ENCODE results near the gene LCE3B. TPM values are rescaled to one million over a fixed set of nuclear protein-coding genes. Genes with fewer than 3 reads are reported as not detected.

The LCE3B gene
- total RNA-seq, 1 experiment from 2014 or later, result not detected

GRCh38 chr1:152582647-152583046, 31.0 kb upstream of the LCE3B start:
- ChIA-PET CTCF (no interaction called here), POLR2A (ENCODE audit: low non-redundant PET) (no interaction called here)

GRCh38 chr1:152585586-152585985, 28.0 kb upstream of the LCE3B start:
- H3K36me3 ChIP-seq (ENCODE audit: insufficient read depth, low read length, poor library complexity, severe bottlenecking), result no peaks in the 10 kb centered on the region
- no peaks in the 10 kb centered on the region for H3K9me3 ChIP-seq (ENCODE audit: low read depth, low read length, poor library complexity, severe bottlenecking)
- H3K4me3 ChIP-seq (ENCODE audit: low read depth, low read length, poor library complexity, severe bottlenecking), result no peak overlapping the region
- no peaks in the 10 kb centered on the region for H3K4me1 ChIP-seq (ENCODE audit: insufficient read depth, low read length, poor library complexity, severe bottlenecking)
- H3K27me3 ChIP-seq (replicated peaks; ENCODE audit: insufficient read depth, low read depth, low read length, poor library complexity), result peaks cover 6% of the 10 kb centered on the region
- TF ChIP-seq EZH2 (IDR thresholded peaks at IDR 0.05; ENCODE audit: borderline replicate concordance, low read depth, low read length, poor library complexity, severe bottlenecking), result no peak
- TF ChIP-seq, protein P1, sequence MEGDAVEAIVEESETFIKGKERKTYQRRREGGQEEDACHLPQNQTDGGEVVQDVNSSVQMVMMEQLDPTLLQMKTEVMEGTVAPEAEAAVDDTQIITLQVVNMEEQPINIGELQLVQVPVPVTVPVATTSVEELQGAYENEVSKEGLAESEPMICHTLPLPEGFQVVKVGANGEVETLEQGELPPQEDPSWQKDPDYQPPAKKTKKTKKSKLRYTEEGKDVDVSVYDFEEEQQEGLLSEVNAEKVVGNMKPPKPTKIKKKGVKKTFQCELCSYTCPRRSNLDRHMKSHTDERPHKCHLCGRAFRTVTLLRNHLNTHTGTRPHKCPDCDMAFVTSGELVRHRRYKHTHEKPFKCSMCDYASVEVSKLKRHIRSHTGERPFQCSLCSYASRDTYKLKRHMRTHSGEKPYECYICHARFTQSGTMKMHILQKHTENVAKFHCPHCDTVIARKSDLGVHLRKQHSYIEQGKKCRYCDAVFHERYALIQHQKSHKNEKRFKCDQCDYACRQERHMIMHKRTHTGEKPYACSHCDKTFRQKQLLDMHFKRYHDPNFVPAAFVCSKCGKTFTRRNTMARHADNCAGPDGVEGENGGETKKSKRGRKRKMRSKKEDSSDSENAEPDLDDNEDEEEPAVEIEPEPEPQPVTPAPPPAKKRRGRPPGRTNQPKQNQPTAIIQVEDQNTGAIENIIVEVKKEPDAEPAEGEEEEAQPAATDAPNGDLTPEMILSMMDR (conservative IDR thresholded peaks at IDR 0.05; ENCODE audit: low read depth, low read length), result no peak
- no TSS peak for BruUV-seq (replicated peaks)
- ChIA-PET POLR2A (ENCODE audit: low non-redundant PET) (no interaction called here), CTCF (no interaction called here)
- no peak for DNase-seq (ENCODE audit: low spot score)
- intact Hi-C loops (cut with micrococcal nuclease; ENCODE audit: unreplicated experiment), result no loop called here
- no peak overlapping the region for H3K27ac ChIP-seq (ENCODE audit: low read depth, low read length, poor library complexity, severe bottlenecking)

More at GRCh38 chr1:152582647-152583046, 31.0 kb upstream of the LCE3B start:
- no peak overlapping the region for H3K4me3 ChIP-seq (ENCODE audit: low read depth, low read length, poor library complexity, severe bottlenecking)
- H3K9me3 ChIP-seq (ENCODE audit: low read depth, low read length, poor library complexity, severe bottlenecking), result no peaks in the 10 kb centered on the region
- intact Hi-C loops (cut with micrococcal nuclease; ENCODE audit: unreplicated experiment), result no loop called here
- H3K27ac ChIP-seq (ENCODE audit: low read depth, low read length, poor library complexity, severe bottlenecking), result no peak overlapping the region
- no peaks in the 10 kb centered on the region for H3K4me1 ChIP-seq (ENCODE audit: insufficient read depth, low read length, poor library complexity, severe bottlenecking)
- BruUV-seq (replicated peaks), result no TSS peak
- no peak for DNase-seq (ENCODE audit: low spot score)
- peaks cover 14% of the 10 kb centered on the region for H3K27me3 ChIP-seq (replicated peaks; ENCODE audit: insufficient read depth, low read depth, low read length, poor library complexity)
- TF ChIP-seq, protein P1 (conservative IDR thresholded peaks at IDR 0.05; ENCODE audit: low read depth, low read length), result no peak
- TF ChIP-seq EZH2 (IDR thresholded peaks at IDR 0.05; ENCODE audit: borderline replicate concordance, low read depth, low read length, poor library complexity, severe bottlenecking), result no peak
- no peaks in the 10 kb centered on the region for H3K36me3 ChIP-seq (ENCODE audit: insufficient read depth, low read length, poor library complexity, severe bottlenecking)

DNA sequence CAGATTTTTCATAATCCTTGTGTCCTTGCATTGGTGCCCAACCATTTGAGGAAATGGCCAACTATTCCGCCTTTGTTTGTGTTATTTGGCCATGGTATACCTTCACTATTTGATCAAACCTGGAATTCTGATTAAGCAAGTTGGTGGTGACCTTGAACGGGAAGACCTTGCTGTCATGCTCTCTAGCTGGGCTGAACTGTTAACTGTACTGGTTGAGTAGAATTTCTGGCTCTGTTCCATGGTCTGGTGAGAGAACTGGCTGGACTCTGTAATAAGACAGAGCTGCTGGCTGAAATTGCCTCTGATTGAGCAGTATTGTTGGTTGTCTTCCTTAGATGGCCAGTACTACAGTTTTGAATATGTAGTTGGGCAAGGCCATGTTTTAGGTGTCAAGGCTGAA, 16.6 kb upstream of the LCE3B start:
- Histone ChIP-seq H3K36me3 (ENCODE audit: insufficient read depth, low read length, poor library complexity, severe bottlenecking) (no peaks in the 10 kb centered on the region), H3K4me1 (ENCODE audit: insufficient read depth, low read length, poor library complexity, severe bottlenecking) (no peaks in the 10 kb centered on the region), H3K9me3 (ENCODE audit: low read depth, low read length, poor library complexity, severe bottlenecking) (no peaks in the 10 kb centered on the region), H3K27me3 (replicated peaks; ENCODE audit: insufficient read depth, low read depth, low read length, poor library complexity) (no peaks in the 10 kb centered on the region), H3K4me3 (ENCODE audit: low read depth, low read length, poor library complexity, severe bottlenecking) (no peak overlapping the region), H3K27ac (ENCODE audit: low read depth, low read length, poor library complexity, severe bottlenecking) (no peak overlapping the region)
- DNase-seq (ENCODE audit: low spot score), result no peak
- BruUV-seq (replicated peaks), result no TSS peak
- ChIA-PET CTCF (no interaction called here), POLR2A (ENCODE audit: low non-redundant PET) (no interaction called here)
- TF ChIP-seq EZH2 (IDR thresholded peaks at IDR 0.05; ENCODE audit: borderline replicate concordance, low read depth, low read length, poor library complexity, severe bottlenecking), result no peak
- TF ChIP-seq, protein P1 (conservative IDR thresholded peaks at IDR 0.05; ENCODE audit: low read depth, low read length), result no peak
- intact Hi-C loops (cut with micrococcal nuclease; ENCODE audit: unreplicated experiment), result no loop called here

Measured in A673 (cell line).